ENCODE data around the gene TPST2. TPM values are rescaled to one million over a fixed set of nuclear protein-coding genes. Genes with fewer than 3 reads are reported as not detected.

TPST2 gene
- total and polyA plus RNA-seq, 2 experiments from 2014 or later, result 31.0 to 36.8 TPM

GRCh38 chr22:26606611-26607010 is 16.7 kb upstream of the TPST2 start:
- H3K4me1 ChIP-seq (ENCODE audit: insufficient read depth), result no peaks in the 10 kb centered on the region
- H3K4me3 ChIP-seq, result no peak overlapping the region
- no peak for DNase-seq (ENCODE audit: low spot score)
- H3K36me3 ChIP-seq (replicated peaks; ENCODE audit: insufficient read depth, low read depth), result no peaks in the 10 kb centered on the region
- H3K4me2 ChIP-seq, result no peak overlapping the region
- H3K27ac ChIP-seq, result no peak overlapping the region
- no peaks in the 10 kb centered on the region for H3K9me2 ChIP-seq (replicated peaks; ENCODE audit: insufficient read depth)
- H2AFZ ChIP-seq, result no peak overlapping the region
- no peaks in the 10 kb centered on the region for H3K79me2 ChIP-seq
- H3K9me3 ChIP-seq (ENCODE audit: low read depth), result no peaks in the 10 kb centered on the region
- 93% methylated on average over 4 of the region's 4 CpGs for WGBS (ENCODE audit: low lambda C conversion rate, missing lambda C conversion rate)
- TF ChIP-seq EZH2 (IDR thresholded peaks at IDR 0.05; ENCODE audit: borderline replicate concordance), result no peak
- no peak for TF ChIP-seq EZH2phosphoT487 (IDR thresholded peaks at IDR 0.05; ENCODE audit: low read depth, severe bottlenecking, unreplicated experiment)
- no peak for TF ChIP-seq CTCF (IDR thresholded peaks at IDR 0.05; ENCODE audit: poor library complexity)
- peaks cover 11% of the 10 kb centered on the region for H3K27me3 ChIP-seq
- no peaks in the 10 kb centered on the region for H4K20me1 ChIP-seq (ENCODE audit: insufficient read depth, poor library complexity, severe bottlenecking)

- WGBS (ENCODE audit: low lambda C conversion rate, missing lambda C conversion rate), result 78% methylated on average over 1 of the region's 1 CpG
- Histone ChIP-seq H3K9me2 (replicated peaks; ENCODE audit: insufficient read depth) (no peaks in the 10 kb centered on the region), H3K27me3 (peaks cover 11% of the 10 kb centered on the region), H3K9me3 (ENCODE audit: low read depth) (no peaks in the 10 kb centered on the region), H3K4me1 (ENCODE audit: insufficient read depth) (no peaks in the 10 kb centered on the region), H2AFZ (no peak overlapping the region), H4K20me1 (ENCODE audit: insufficient read depth, poor library complexity, severe bottlenecking) (no peaks in the 10 kb centered on the region), H3K4me3 (no peak overlapping the region), H3K36me3 (replicated peaks; ENCODE audit: insufficient read depth, low read depth) (no peaks in the 10 kb centered on the region), H3K79me2 (no peaks in the 10 kb centered on the region), H3K27ac (no peak overlapping the region), H3K4me2 (no peak overlapping the region)
- DNase-seq (ENCODE audit: low spot score), result no peak
- TF ChIP-seq CTCF (IDR thresholded peaks at IDR 0.05; ENCODE audit: poor library complexity) (no peak), EZH2 (IDR thresholded peaks at IDR 0.05; ENCODE audit: borderline replicate concordance) (no peak), EZH2phosphoT487 (IDR thresholded peaks at IDR 0.05; ENCODE audit: low read depth, severe bottlenecking, unreplicated experiment) (no peak)
Measured at GRCh38 chr22:26604368-26604767, 14.4 kb upstream of the TPST2 start.

GRCh38 chr22:26602127-26602526 is 12.2 kb upstream of the TPST2 start:
- Histone ChIP-seq H3K4me1 (ENCODE audit: insufficient read depth) (no peaks in the 10 kb centered on the region), H3K4me2 (no peak overlapping the region), H3K36me3 (replicated peaks; ENCODE audit: insufficient read depth, low read depth) (no peaks in the 10 kb centered on the region), H3K9me2 (replicated peaks; ENCODE audit: insufficient read depth) (no peaks in the 10 kb centered on the region), H3K9me3 (ENCODE audit: low read depth) (no peaks in the 10 kb centered on the region), H3K27me3 (no peaks in the 10 kb centered on the region), H4K20me1 (ENCODE audit: insufficient read depth, poor library complexity, severe bottlenecking) (no peaks in the 10 kb centered on the region), H3K4me3 (no peak overlapping the region), H2AFZ (no peak overlapping the region), H3K27ac (no peak overlapping the region), H3K79me2 (no peaks in the 10 kb centered on the region)
- no peak for DNase-seq (ENCODE audit: low spot score)
- TF ChIP-seq EZH2phosphoT487 (IDR thresholded peaks at IDR 0.05; ENCODE audit: low read depth, severe bottlenecking, unreplicated experiment), result no peak
- no peak for TF ChIP-seq EZH2 (IDR thresholded peaks at IDR 0.05; ENCODE audit: borderline replicate concordance)
- TF ChIP-seq CTCF (IDR thresholded peaks at IDR 0.05; ENCODE audit: poor library complexity), result no peak
- 87% methylated on average over 4 of the region's 4 CpGs for WGBS (ENCODE audit: low lambda C conversion rate, missing lambda C conversion rate)

- Histone ChIP-seq H3K79me2 (no peaks in the 10 kb centered on the region), H3K4me1 (ENCODE audit: insufficient read depth) (no peaks in the 10 kb centered on the region), H3K36me3 (replicated peaks; ENCODE audit: insufficient read depth, low read depth) (no peaks in the 10 kb centered on the region), H3K9me3 (ENCODE audit: low read depth) (no peaks in the 10 kb centered on the region), H4K20me1 (ENCODE audit: insufficient read depth, poor library complexity, severe bottlenecking) (no peaks in the 10 kb centered on the region), H3K9me2 (replicated peaks; ENCODE audit: insufficient read depth) (no peaks in the 10 kb centered on the region), H3K4me3 (no peak overlapping the region), H2AFZ (no peak overlapping the region), H3K27ac (no peak overlapping the region), H3K27me3 (no peaks in the 10 kb centered on the region), H3K4me2 (no peak overlapping the region)
- 91% methylated on average over 12 of the region's 12 CpGs for WGBS (ENCODE audit: low lambda C conversion rate, missing lambda C conversion rate)
- no peak for TF ChIP-seq EZH2phosphoT487 (IDR thresholded peaks at IDR 0.05; ENCODE audit: low read depth, severe bottlenecking, unreplicated experiment)
- DNase-seq (ENCODE audit: low spot score), result no peak
Measured at GRCh38 chr22:26601726-26602125, 11.8 kb upstream of the TPST2 start.

Data from hepatocyte (in vitro differentiated cells).